Fibroblast of skin of abdomen (primary cell): ENCODE measurements around the gene DYNLT1.
"Not testable (repeated sequence)": the region's sequence is repeated elsewhere in the genome, so short reads cannot be mapped to it uniquely, and the experiment has no call there.

Source experiments
- DNase-seq: peaks from one replicate; pipeline ENCODE4 v3.0.0-alpha.2; 2013

The DYNLT1 gene

DNA sequence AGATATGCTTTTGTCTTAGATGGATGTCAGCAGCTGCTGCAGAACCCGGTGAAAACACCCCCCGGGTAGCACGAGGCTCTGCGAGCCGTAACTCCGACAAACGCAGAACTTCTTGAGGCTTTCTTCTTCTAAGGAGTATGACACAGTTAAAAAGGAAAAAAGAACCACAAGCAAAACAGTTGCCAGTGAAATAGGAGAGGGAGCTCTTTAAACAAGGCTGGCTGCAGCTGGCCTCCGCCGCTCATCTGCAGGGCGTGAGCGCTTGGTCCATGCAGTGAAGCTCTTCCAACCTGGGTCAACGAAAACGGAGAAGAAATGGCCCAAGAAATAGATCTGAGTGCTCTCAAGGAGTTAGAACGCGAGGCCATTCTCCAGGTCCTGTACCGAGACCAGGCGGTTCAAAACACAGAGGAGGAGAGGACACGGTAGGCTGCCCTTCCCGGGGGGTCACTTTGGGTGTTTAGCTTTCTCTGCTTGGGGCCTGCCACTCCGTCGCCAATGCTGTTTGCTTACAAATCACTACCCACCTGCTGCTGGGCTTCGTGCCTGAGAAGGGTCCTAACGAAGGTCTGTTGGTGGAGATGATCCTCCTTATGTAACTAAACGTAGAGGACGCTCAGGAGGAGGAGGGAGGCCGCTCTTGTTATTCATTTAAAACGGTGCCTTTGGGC lies 18.5 kb upstream of the DYNLT1 start:
- peak; percentile 72 for DNase-seq

DNA sequence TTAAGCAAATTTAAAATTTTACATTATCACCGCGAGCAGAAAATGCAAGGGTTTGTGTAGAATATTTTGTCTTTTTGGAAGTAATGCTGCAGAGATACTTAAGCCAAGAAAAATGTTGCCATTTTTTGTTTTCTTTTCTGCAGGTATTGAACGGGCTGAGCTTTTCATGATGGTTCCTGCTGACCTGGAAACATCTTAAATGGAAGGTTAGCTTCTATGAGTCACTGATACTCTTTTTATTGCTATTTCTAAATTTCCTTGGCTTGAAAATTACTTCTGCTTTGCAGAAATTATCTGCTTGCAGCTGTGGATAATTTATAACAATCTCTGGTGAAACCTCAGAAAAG lies 18.0 kb upstream of the DYNLT1 start:
- no peak for DNase-seq

DNA sequence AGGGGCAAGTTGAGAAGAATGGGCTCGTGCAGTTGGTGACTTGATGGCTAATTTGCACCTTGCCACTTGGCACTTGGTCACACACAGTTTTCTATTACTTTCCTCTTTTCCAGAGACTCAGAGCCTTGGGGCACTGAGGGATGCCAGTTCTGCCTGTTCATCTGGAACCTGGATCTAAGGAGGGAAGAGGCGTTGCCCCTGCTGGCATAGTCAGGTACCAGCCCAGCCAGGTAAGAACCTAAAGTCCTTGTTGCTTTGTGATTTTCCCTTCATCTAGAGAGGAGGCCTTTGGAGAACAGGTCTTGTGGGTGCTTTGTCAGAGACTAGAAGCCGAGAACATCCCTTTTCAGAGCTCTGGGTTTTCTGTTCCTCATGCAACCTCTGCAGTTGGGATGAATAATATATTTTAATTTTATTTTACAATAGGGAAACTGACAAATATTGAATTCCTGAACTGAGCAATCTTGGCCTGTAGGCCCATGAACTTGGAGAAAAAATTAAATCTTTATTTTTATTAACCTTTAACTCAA lies 16.7 kb upstream of the DYNLT1 start:
- no peak for DNase-seq

DNA sequence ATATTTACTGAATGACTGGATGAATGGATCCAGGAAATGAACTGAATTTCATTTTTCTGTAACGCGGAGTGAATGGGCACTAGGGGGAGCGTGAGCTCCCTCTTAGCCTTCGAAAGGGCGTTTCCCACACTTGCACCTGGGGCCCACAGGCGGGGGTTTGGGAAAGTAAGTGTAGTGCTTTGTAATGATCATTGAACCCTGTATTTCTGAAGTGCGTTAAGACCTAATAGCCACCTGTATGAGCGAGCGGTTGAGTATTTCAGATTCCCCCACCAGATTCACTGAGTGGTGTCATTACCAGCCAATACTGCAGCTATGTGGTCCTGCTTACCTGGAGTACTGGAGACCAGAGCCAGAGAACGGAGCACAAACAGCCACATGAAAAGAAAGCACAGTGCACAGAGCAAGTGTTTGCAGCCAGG lies 15.8 kb upstream of the DYNLT1 start:
- DNase-seq = no peak

DNA sequence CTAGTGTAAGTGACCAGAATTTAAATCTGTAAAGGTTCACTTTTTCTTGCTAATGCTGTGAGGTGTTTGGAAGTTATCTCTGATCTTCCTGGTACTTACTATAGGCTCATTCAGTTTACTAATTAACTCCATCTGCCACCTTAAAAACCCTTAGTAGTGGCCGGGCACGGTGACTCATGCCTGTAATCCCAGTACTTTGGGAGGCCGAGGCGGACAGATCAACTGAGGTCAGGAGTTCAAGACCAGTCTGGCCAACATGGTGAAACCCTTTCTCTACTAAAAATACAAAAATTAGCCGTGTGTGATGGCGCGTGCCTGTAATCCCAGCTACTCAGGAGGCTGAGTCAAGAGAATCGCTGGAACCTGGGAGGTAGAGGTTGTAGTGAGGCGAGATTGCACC lies 12.4 kb upstream of the DYNLT1 start:
- DNase-seq = peak; percentile 49

DNA sequence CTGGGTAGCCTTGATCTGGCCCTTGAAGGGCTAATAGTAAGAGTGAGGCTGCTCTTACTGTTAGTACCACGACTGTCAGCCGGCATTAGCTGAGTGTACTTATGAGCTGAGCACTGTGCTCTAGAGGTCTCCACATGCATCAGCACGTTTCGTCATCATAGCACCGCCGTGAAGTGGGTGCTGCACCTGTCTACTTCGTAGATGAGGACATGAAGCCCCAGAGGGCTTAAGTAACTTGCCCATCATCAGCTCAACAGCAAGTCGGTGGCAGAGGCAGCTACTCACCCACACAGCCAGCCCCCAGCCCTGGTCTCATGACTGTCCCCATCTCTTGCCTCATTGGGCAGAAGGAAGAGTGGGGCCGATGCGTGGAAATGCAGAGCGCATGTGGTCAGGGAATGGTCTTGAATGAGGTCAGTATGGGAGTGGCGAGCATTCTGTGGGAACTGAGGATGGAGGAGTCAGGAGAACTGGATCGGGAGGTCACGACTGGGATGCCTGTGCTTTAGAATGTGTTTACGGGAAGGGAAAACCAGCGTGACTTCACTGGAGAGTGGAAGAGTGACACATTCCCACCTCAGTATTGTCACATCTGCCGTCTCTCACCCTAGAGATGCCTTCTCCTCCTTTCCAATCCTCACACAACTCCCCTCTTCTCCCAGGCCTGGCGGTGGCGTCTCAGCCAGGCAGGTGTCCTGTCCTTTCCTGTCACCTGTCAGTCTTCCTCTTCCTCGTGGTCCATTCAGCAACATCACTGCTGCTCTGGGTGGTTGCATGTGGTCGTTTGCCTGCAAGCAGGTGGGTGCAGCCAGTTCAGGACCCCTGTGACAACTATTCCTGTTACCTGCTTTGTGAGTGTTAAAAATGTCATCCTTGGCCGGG lies 11.3 kb upstream of the DYNLT1 start:
- no peak for DNase-seq

DNA sequence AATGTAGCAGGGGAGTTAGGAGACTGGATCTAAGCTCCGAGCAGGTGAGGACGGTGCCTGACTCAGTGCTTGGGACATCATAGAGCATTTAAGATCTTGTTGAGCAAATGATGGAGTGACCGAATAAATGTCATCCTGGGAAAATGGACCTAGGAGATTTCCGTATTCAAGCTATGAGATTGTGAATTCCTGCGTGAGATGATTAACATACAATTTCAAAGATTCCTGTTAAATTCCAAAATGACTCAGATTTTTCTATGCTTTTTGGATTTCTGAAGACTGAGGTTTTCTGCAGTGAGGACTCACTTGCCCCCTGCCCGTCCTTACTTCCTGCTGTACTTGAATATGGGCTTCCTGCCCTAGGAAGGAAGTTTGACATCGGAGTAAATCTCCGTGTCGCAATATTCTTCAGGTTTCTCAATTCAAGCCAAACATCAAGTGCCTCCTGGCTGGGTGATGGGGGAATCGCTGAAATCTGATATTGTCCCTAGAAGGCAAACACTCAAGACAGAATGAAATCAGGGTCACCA lies 10.5 kb upstream of the DYNLT1 start:
- peak; percentile 82 for DNase-seq

DNA sequence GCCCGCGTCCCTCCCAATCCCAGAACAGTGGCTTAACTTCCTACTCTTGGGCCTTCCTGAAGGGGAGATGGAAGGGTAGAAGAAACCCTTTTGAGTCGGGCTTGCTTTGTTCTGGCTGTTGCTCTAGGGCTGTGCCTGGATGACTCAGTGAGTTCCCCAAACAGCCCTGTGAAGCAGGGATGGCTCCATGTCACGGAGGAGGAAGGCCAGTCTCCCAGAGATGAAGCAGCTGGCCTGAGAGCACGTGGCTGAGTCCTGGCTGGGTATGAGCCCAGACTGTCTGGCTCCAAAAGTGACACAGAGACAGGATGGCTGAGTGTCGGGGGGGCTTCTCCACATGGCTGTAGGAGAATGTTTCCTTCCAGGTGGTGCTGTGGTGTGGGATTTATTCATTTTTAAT lies 10.0 kb upstream of the DYNLT1 start:
- peak; percentile 91 for DNase-seq

DNA sequence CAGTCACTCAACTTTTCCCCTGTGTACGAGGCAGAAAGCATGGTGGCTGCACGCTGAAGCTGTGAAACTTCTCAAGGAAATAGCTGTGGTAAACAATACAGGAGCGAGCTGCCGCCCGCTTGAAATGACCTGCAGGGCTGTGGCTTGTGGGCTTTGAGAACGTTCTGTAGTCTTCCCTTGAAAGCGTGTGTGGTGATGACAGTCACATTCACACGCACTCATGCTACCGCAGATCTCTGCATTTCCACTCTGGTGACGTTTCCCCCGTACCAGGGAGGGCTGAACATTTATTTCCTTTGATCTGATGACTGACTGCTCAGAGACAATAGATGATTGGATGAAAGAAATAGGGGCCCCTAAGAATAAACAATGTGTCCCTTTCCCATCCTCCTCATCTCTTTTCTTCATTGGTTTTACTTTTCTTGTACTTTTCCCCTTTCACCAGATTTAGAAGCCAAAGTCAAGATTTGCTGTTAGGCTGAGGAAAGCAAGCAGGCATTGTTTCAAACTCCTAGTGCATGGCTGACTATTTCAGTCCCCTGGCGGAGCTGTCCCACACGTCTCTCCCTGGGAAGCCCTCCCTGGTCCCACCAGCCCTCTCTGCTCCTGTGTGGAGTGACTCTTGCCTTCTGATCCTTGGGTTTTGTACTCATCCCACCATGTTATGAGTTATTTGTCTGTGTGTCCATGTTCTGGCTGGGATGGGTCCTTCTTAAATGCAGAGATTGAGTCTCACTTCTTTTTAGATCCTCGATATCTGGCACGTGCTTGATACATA lies 9.2 kb upstream of the DYNLT1 start:
- DNase-seq = peak; percentile 36

DNA sequence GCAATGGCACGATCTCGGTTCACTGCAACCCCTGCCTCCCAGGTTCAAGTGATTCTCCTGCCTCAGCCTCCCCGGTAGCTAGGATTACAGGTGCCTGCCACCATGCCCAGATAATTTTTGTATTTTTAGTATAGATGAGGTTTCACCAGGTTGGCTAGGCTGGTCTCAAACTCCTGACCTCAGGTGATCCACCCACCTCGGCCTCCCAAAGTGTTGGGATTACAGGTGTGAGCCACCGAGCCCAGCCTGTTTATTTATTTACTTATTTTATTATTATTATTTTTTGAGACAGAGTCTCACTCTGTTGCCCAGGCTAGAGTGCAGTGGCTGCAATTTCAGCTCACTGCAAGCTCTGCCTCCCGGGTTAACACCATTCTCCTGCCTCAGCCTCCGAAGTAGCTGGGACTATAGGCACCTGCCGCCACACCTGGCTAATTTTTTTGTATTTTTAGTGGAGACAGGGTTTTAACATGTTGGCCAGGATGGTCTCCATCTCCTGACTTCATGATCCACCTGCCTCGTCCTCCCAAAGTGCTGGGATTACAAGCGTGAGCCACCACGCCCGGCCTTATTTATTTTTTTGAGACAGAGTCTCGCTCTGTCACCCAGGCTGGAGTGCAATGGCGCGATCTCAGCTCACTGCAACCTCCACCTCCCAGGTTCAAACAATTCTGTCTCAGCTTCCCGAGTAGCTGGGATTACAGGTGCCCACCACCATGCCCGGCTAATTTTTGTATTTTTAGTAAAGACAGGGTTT lies 7.6 kb upstream of the DYNLT1 start:
- not testable (repeated sequence) for DNase-seq

DNA sequence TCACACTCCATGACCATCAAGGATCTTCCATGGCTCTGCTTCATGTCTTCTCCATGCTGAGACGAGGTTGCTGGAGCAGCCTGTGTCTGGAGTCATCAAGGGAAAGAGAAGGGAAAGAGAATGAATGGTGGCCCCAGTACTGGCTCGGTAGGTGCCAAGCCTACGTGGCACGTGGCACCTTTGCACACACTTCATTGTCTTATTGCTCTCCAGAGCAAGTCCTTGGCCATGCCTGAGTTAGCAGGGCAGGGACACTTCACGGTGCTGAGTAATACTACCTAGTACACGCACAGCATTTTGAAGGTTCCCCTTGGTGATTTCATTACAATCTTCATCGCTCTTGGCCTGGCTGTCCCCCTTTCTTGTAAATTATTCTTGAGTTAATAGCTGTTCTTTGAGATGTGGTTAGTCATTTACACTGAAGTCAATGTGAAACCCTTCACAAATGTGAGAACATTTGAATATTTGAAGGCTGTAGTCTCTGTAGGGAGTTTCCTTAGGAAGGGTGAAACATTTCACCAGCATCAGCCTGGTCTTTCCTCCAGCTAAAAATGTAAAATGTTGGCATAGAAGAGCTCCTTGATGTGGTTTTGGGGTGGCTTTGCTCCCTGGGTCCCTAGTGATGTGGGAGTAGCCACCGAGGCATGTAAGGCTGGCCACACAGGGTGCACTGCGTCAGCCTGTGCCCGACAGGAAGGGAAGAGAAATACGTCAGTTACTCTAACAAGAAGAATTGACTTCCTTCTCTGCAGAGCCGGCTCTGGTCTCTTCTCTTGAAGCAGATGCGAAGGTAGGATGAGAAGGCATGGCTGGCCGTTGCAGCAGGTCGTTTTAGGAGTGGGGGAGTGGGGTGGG lies 5.0 kb upstream of the DYNLT1 start, which contains the start of gene SYTL3:
TSS of gene SYTL3 (plus strand) at position 766 of the 855 bp plus-strand sequence. CDS start 13,215 bp downstream, outside the sequence.
- peak; percentile 80 for DNase-seq

DNA sequence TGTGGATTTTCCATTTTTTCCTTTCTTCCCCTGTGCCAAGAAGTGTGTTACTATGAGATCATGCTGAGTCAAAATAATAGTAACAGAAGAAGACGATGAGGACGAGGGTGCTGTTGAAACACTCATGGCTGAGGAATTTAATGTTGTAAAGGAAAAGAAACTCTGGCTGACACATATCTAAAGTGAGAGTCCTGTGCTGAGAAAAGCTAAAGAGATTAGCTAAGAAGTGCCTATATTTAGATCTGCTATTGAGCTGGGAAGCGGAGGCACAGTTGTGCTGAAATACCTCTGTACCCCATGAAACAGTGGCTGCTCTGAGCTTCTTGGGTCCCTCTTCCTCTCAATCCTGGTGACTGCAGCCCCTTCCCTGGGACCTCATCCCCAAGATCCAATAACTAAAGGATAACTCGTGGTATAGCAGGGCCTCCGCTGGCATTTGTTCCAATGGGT lies 4.2 kb upstream of the DYNLT1 start:
- DNase-seq = peak; percentile 93

DNA sequence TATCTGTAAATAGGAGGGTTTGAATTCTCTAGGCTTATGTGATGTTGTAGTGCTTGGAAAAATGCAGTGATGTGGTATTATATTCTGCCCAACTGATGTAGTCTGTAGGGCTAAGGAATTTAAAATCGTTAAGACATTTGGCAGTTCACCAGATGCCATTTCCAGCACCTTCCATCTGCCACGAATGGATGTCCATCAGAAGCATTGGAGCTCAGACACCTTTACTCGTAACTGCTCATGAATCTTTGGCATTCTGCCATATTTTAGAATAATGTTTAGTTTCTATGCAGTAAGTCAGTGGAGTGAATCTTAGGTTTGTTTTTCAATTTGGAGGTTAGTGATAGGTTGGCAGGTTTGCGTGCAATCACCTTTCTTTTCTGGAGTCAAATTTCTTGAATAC lies 3.0 kb upstream of the DYNLT1 start:
- DNase-seq = peak; percentile 60

DNA sequence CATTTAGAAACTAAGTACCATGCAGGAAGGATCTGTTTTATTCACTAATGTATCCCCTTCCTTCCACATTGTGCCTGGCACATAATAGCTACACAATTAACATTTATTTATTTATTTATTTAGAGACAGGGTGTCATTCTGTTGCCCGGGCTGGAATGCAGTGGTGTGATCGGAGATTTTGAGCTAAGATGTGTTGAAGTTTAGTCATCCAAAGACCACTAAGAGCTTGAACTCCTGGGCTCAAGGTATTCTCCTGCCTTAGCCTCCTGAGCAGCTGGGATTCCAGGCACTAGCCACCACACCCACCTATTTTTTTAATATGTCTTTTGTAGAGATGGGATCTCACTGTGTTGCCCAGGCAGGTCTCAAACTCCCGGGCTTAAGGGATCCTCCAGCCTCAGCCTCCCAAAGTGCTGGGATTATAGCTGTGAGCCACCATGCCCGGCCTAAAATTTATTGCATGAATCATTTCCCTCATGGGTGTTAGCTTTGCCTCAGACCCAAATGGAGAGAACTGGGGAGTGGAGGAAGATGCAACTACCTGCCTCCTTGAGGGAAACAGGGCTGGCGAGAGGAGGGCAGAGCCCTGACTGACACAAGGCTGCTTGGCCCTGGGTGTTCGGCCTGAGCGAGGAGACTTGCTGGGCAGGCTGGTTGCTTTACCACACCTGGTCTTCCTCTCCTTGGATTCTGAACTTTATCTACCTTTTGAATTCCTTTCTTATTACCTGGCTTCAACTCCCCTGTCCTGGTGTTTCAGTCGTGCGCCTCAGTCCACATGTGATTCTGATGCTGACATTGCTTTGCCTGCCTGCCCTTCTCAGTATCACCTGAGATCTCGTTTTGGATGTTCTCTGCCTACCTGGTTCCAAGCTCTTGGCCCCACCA lies 1.7 kb upstream of the DYNLT1 start:
- no peak for DNase-seq

DNA sequence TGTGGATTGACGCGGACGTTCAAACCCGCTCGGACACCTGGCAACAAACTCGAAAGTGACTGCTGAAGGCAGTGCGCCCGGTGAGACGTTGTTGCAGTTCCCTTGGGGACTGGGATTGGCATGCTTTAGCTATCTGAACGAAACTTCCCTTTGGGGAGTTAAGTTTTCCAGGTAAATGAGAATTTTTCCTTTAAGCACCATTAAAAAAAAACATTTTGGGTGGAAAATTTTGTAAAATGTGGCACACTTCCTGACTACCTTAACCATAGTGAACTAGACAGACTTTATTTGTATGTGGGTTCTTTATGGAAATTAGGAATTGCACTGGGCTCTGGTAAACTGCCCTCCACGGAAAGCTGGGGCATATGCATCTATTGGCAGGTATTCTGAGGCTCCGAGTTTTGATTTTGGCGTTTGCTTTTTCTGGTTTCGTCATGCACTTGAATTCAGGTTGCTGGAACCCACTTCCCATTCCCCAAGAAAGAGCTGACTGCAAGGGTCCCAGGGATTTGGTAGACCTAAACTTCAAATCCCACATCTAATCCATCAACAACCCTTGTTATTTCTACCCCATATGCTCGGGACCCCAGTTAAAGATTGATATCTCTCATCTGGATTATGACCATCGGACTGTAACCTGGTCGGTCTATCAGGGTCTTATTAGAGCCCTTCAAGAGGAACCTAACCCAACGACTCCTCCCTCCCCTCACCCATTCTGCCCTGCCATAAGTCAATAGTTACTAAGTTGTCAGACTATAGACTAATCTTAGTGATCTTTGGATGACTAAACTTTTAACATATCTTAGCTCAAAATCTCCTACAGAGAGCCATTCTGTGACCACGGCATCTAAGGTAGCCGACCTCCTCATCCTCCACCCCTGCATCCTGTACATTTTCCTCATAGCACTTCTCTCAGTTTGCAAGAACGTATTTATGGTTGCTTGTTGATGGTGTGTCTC lies 800 bp upstream of the DYNLT1 start:
- no peak for DNase-seq

DNA sequence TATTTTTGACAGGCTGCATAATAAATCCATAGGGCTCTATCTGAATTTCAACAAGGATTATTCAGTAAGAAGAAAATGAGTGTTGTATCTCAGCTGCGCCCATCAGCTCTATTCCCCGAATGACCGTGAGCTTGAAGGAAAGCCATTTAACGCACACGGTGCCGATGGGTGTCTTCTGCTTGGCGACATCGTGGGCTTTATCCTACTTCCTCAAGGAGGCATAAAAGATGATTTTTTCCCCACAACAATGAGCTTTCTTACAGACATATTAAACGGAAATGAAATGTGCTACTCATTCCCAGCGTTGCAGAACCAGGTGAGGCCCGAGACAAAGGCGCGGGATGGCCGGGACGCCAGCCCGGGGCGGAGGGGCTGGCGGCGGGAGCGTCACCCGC lies 710 bp downstream of the DYNLT1 start:
- no peak for DNase-seq

DNA sequence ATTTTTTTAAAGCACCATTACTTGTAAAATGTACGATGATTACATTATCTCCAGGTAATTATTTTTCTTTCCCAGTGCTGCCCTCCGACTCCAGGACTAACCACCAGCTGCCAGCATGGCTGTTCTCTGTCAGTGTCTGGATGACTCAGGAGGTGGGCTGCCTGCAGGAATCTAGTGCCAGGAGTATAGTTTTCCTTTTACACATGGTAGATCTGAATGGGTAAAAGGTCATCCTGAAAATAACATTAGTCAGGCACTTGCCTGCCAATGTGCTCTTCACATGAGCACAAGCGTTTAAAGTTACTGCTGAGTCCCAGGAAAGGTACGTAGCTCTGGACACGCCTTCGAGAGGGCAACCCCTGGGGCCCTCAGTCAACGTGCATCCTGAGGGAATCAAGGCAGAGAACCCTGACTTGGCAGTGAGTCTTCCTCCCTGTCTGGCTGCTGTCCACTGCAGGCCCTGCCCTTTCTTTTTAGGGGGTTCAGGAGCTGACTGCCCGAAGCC lies 2.4 kb downstream of the DYNLT1 start:
- peak; percentile 28 for DNase-seq

DNA sequence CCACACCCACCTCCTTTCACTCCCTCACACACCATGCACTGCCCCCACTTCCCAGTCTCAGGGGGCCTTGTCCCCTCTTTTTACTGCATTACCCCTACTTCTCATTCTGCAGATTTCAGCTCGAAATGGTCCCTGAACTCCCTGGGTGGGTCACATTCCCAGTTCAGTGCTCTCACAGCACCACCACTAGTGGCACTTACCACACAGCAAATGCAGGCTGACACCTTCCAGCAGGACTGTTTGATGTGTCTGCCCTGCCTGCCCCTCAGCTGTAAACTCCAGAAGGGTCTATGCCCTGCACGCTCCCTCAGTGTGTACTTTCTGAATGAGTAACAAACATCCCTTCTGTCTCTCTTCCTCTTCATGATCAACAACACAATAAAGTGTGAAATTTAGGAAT lies 4.0 kb downstream of the DYNLT1 start:
- no peak for DNase-seq
